Mucosa of descending colon (tissue), 3 donors: ENCODE results near the gene MPL. TPM values are rescaled to one million over a fixed set of nuclear protein-coding genes. Genes with fewer than 3 reads are reported as not detected.

ENCODE experiments used
- ATAC-seq: fragments of 200-7000 bp; cut with Tn5 transposase; one replicate; pipeline ENCODE4 v1.9.1; 2020; ENCODE audit warnings: mild to moderate bottlenecking, moderate library complexity
- DNase-seq, 3 donors: peaks; one replicate each; pipeline ENCODE4 v3.0.0-alpha.2; 2020
- H3K36me3 ChIP-seq: fragments of 200-600 bp; one replicate; pipeline ENCODE4 v1.8.0; 2021; ENCODE audit warnings: low read depth, mild to moderate bottlenecking
- H3K4me1 ChIP-seq: fragments of 200-600 bp; one replicate; pipeline ENCODE4 v1.8.0; 2021; ENCODE audit warnings: low read depth, mild to moderate bottlenecking
- H3K4me3 ChIP-seq: fragments of 200-600 bp; one replicate; pipeline ENCODE4 v1.8.0; 2021; ENCODE audit warnings: mild to moderate bottlenecking
- H3K9me3 ChIP-seq: fragments of 200-600 bp; one replicate; pipeline ENCODE4 v1.8.0; 2021; ENCODE audit warnings: mild to moderate bottlenecking
- CTCF ChIP-seq: fragments of 200-600 bp; IDR thresholded peaks from one replicate; pipeline ENCODE4 v1.8.0; 2022; ENCODE audit warnings: antibody characterized with exemption, mild to moderate bottlenecking
- intact Hi-C, 2 donors: fragments of 100-400 bp; cut with DNase I in 1 of 2; cut with micrococcal nuclease in 1 of 2; formaldehyde crosslinking; loops; one replicate each; pipeline versions ENCODE4 v1.11.0 to v1.11.1; 2022; cut with DNase I, micrococcal nuclease
- total RNA-seq, 3 donors: library from RNA; stranded (reverse); fragmentation: NEBNext Ultra II Directional in 2 of 3; extraction: Animal tissue kit (Norgen Biotek cat#: 25700) in 2 of 3; gene quantifications; one replicate each; pipeline versions ENCODE4 v1.2.1 to v1.2.4, GENCODE V29; 2021 to 2023
- donor health status: DM: no; HTN: no; CAD: no; lungs with moderate emphysema.
- donor health status: DM: no; HTN: no; CAD: no.
- donor health status: DM: no; HTN: yes; CAD: no.

MPL gene
- total RNA-seq, 3 donors from 2014 or later = 0.81 to 1.0 TPM; not detected in 1

- intact Hi-C loops = no loop called here
- H3K9me3 ChIP-seq = no peaks in the 10 kb centered on the region
- DNase-seq = no peak
- no peak for TF ChIP-seq CTCF
- peaks cover 7% of the 10 kb centered on the region for H3K4me1 ChIP-seq
- no peak overlapping the region for H3K4me3 ChIP-seq
- no peak for ATAC-seq
- peaks cover 26% of the 10 kb centered on the region for H3K36me3 ChIP-seq
Measured at GRCh38 chr1:43386676-43387075, 49.1 kb downstream of the MPL start.

GRCh38 chr1:43387976-43388599, 50.5 kb downstream of the MPL start:
- Histone ChIP-seq H3K4me3 (no peak overlapping the region), H3K9me3 (no peaks in the 10 kb centered on the region), H3K36me3 (peaks cover 26% of the 10 kb centered on the region), H3K4me1 (peaks cover 7% of the 10 kb centered on the region)
- DNase-seq (no peak), ATAC-seq (no peak)
- intact Hi-C loops = no loop called here
- TF ChIP-seq CTCF = no peak

- Histone ChIP-seq H3K9me3 (no peaks in the 10 kb centered on the region), H3K4me1 (peaks cover 7% of the 10 kb centered on the region), H3K36me3 (peaks cover 26% of the 10 kb centered on the region), H3K4me3 (no peak overlapping the region)
- no peak for TF ChIP-seq CTCF
- ATAC-seq = no peak
- intact Hi-C loops = no loop called here
- DNase-seq = no peak
Measured at GRCh38 chr1:43388613-43389012, 51.0 kb downstream of the MPL start.

- DNase-seq = peak; percentile 95 to 99 (median 97)
- peaks cover 19% of the 10 kb centered on the region for H3K36me3 ChIP-seq
- TF ChIP-seq CTCF = no peak
- peak within 1 kb of the TSS; percentile 93 for H3K4me3 ChIP-seq
- intact Hi-C loops = no loop called here
- no peaks in the 10 kb centered on the region for H3K9me3 ChIP-seq
- H3K4me1 ChIP-seq = peaks cover 7% of the 10 kb centered on the region
- ATAC-seq = peak; percentile 99
Measured at GRCh38 chr1:43389326-43390313, 52.0 kb downstream of the MPL start, which contains the start of the genes MED8 and SZT2. MED8 (minus strand) TSS chr1:43389800; CDS start chr1:43389764, 36 bp downstream. SZT2 (plus strand) TSS chr1:43389899; CDS start chr1:43389969, 70 bp downstream.

GRCh38 chr1:43392702-43393101, 55.1 kb downstream of the MPL start:
- DNase-seq = no peak
- intact Hi-C loops = no loop called here
- no peak for ATAC-seq
- Histone ChIP-seq H3K4me3 (no peak overlapping the region), H3K9me3 (no peaks in the 10 kb centered on the region), H3K36me3 (peaks cover 3% of the 10 kb centered on the region), H3K4me1 (peaks cover 12% of the 10 kb centered on the region)
- no peak for TF ChIP-seq CTCF
